HCT116 (cell line): Measurements from ENCODE around the gene CFAP410. TPM values are rescaled to one million over a fixed set of nuclear protein-coding genes. Genes with fewer than 3 reads are reported as not detected.

ENCODE experiments used
- ATAC-seq: fragments of 200-7000 bp; cut with Tn5 transposase; 2 replicates; pipeline ENCODE4 v1.9.1; 2020; ENCODE audit warnings: mild to moderate bottlenecking, moderate library complexity
- BruUV-seq: library from RNA; stranded (reverse); fragments of 400-500 nt; replicated peaks from 2 replicates; lab custom pipeline; 2021; lab: Mats Ljungman, UMichigan
- CTCF ChIA-PET: fragments of 300-600 bp; sonication (Branson Sonifier 250); formaldehyde crosslinking; loops from one replicate; lab custom pipeline; 2021; ENCODE audit warnings: antibody characterized with exemption; lab: Charles Lee
- POLR2A ChIA-PET: fragments of 300-600, 350-600 bp; sonication (Branson Sonifier 250); formaldehyde crosslinking; loops from one replicate; lab custom pipeline; 2021; ENCODE audit warnings: antibody characterized with exemption; lab: Charles Lee
- RAD21 ChIA-PET, 2 experiments: fragments of 300-600 bp; sonication (Branson Sonifier 250); formaldehyde crosslinking; loops; one replicate each; lab custom pipeline; 2023; ENCODE audit warnings: low total read pairs in 2 of 2; ENCODE audit not compliant: uncharacterized antibody in 2 of 2, unreplicated experiment in 2 of 2, low non-redundant PET in 1 of 2; lab: Charles Lee
- DNase-seq: peaks from one replicate; pipeline ENCODE4 v3.0.0-alpha.2; 2010; ENCODE audit warnings: low read depth, low spot score
- H2AFZ ChIP-seq: fragments of 200-600 bp; shearing (Covaris generic), sonication (generic); 2 replicates; pipeline ENCODE4 v1.6.1; 2017; ENCODE audit warnings: low read depth, mixed run types, mixed read lengths, antibody characterized with exemption, low read length; ENCODE audit not compliant: poor library complexity, severe bottlenecking
- H3K27ac ChIP-seq: 2 replicates; pipeline ENCODE4 v1.5.1; 2012; ENCODE audit warnings: low read depth, low read length
- H3K27me3 ChIP-seq: fragments of 200-600 bp; sonication (generic); 2 replicates; pipeline ENCODE4 v1.6.1; 2016; ENCODE audit warnings: mixed run types, low read length, mixed read lengths; ENCODE audit not compliant: insufficient read depth
- H3K36me3 ChIP-seq, 2 experiments: fragments of 200-500 bp in 1 of 2; fragments of 200-600 bp in 1 of 2; sonication (Bioruptor generic) in 1 of 2; sonication (generic) in 1 of 2; 2 replicates each; pipeline versions ENCODE4 v1.5.1 to v1.6.1; 2014 to 2016; ENCODE audit warnings: low read length in 2 of 2, inconsistent platforms in 1 of 2, mixed read lengths in 1 of 2, mixed run types in 1 of 2; ENCODE audit not compliant: insufficient read depth in 2 of 2, control insufficient read depth in 1 of 2
- H3K4me1 ChIP-seq, 2 experiments: fragments of 200-600 bp in 1 of 2; sonication (generic) in 1 of 2; 2 replicates each; pipeline versions ENCODE4 v1.5.1 to v1.6.1; 2012 to 2017; ENCODE audit warnings: low read length in 2 of 2, inconsistent platforms in 1 of 2, mild to moderate bottlenecking in 1 of 2, mixed read lengths in 1 of 2, mixed run types in 1 of 2, moderate library complexity in 1 of 2; ENCODE audit not compliant: insufficient read depth in 2 of 2, control insufficient read depth in 1 of 2
- H3K4me2 ChIP-seq: fragments of 200-600 bp; sonication (generic); 2 replicates; pipeline ENCODE4 v1.6.1; 2017; ENCODE audit warnings: mixed run types, low read length, mixed read lengths
- H3K4me3 ChIP-seq, 2 experiments: fragments of 200-600 bp in 1 of 2; sonication (generic) in 1 of 2; replicated peaks in 1 of 2; 2 replicates each; pipeline ENCODE4 v1.5.1; 2011 to 2016; ENCODE audit warnings: low read length in 2 of 2, control low read depth in 1 of 2, low read depth in 1 of 2, mild to moderate bottlenecking in 1 of 2, mixed read lengths in 1 of 2, mixed run types in 1 of 2
- H3K79me2 ChIP-seq: fragments of 200-600 bp; sonication (generic); 2 replicates; pipeline ENCODE4 v1.6.1; 2017; ENCODE audit warnings: mild to moderate bottlenecking, mixed run types, low read length, moderate library complexity, mixed read lengths; ENCODE audit not compliant: insufficient read depth
- H3K9ac ChIP-seq: fragments of 200-600 bp; sonication (generic); 2 replicates; pipeline ENCODE4 v1.6.1; 2016; ENCODE audit warnings: low read length, mixed read lengths
- H3K9me2 ChIP-seq: fragments of 200-600 bp; sonication (generic), shearing (Covaris generic); 2 replicates; pipeline ENCODE4 v1.6.1; 2017; ENCODE audit warnings: mixed run types, mild to moderate bottlenecking, moderate library complexity; ENCODE audit not compliant: insufficient read depth
- H3K9me3 ChIP-seq, 2 experiments: fragments of 200-500 bp in 1 of 2; fragments of 200-600 bp in 1 of 2; sonication (Bioruptor generic) in 1 of 2; sonication (generic) in 1 of 2; 2 replicates each; pipeline ENCODE4 v1.6.1; 2014 to 2017; ENCODE audit warnings: low read length in 2 of 2, mixed read lengths in 2 of 2, inconsistent platforms in 1 of 2, low read depth in 1 of 2, mild to moderate bottlenecking in 1 of 2, mixed run types in 1 of 2, moderate library complexity in 1 of 2; ENCODE audit not compliant: control insufficient read depth in 1 of 2, insufficient read depth in 1 of 2
- H4K20me1 ChIP-seq: fragments of 200-600 bp; sonication (generic), shearing (Covaris generic); 2 replicates; pipeline ENCODE4 v1.6.1; 2017; ENCODE audit warnings: mixed run types, mild to moderate bottlenecking, moderate library complexity; ENCODE audit not compliant: insufficient read depth
- ATF3 ChIP-seq: IDR thresholded peaks from 2 replicates; pipeline ENCODE4 v1.6.1; 2012
- CBX3 ChIP-seq: IDR thresholded peaks from 2 replicates; pipeline ENCODE4 v1.6.1; 2012; ENCODE audit warnings: low read depth
- CEBPB ChIP-seq: IDR thresholded peaks from 2 replicates; pipeline ENCODE4 v1.6.1; 2012; ENCODE audit warnings: low read depth
- CTCF ChIP-seq, 3 experiments: fragments of 200-600 bp in 1 of 3; sonication (generic) in 1 of 3; IDR thresholded peaks in 2 of 3; conservative IDR thresholded peaks in 1 of 3; 2 replicates each; pipeline ENCODE4 v1.5.1; 2012 to 2017; ENCODE audit warnings: low read depth in 2 of 3, low read length in 2 of 3, antibody characterized with exemption in 1 of 3, borderline replicate concordance in 1 of 3, control low read depth in 1 of 3, mild to moderate bottlenecking in 1 of 3, mixed read lengths in 1 of 3, mixed run types in 1 of 3, moderate library complexity in 1 of 3; ENCODE audit not compliant: insufficient read depth in 1 of 3
- EGR1 ChIP-seq: IDR thresholded peaks from 2 replicates; pipeline ENCODE4 v1.6.1; 2012; ENCODE audit warnings: low read depth
- ELF1 ChIP-seq: IDR thresholded peaks from 2 replicates; pipeline ENCODE4 v1.6.1; 2012; ENCODE audit warnings: low read depth, borderline replicate concordance
- EZH2 ChIP-seq: fragments of 200-600 bp; sonication (generic); IDR thresholded peaks from 2 replicates; pipeline ENCODE4 v1.6.1; 2017; ENCODE audit warnings: antibody characterized with exemption, mixed run types
- EZH2phosphoT487 ChIP-seq: fragments of 200-600 bp; IDR thresholded peaks from 2 replicates; pipeline ENCODE4 v1.6.1; 2018; ENCODE audit warnings: antibody characterized with exemption, borderline replicate concordance
- FOSL1 ChIP-seq: IDR thresholded peaks from 2 replicates; pipeline ENCODE4 v1.6.1; 2012; ENCODE audit warnings: low read depth
- MAX ChIP-seq: IDR thresholded peaks from 2 replicates; pipeline ENCODE4 v1.6.1; 2012
- POLR2A ChIP-seq: IDR thresholded peaks from 2 replicates; pipeline ENCODE4 v1.7.0; 2011; ENCODE audit warnings: borderline replicate concordance; ENCODE audit not compliant: insufficient read depth, insufficient read length; ENCODE audit errors: extremely low read depth
- POLR2AphosphoS5 ChIP-seq: IDR thresholded peaks from 2 replicates; pipeline ENCODE4 v1.6.1; 2011; ENCODE audit warnings: mild to moderate bottlenecking, low read depth, low read length, moderate library complexity
- REST ChIP-seq: IDR thresholded peaks from 2 replicates; pipeline ENCODE4 v1.6.1; 2012; ENCODE audit warnings: low read depth
- SIN3A ChIP-seq: IDR thresholded peaks from 2 replicates; pipeline ENCODE4 v1.6.1; 2012; ENCODE audit warnings: low read depth
- SP1 ChIP-seq: IDR thresholded peaks from 2 replicates; pipeline ENCODE4 v1.6.1; 2012; ENCODE audit warnings: low read depth
- SRF ChIP-seq: IDR thresholded peaks from 2 replicates; pipeline ENCODE4 v1.6.1; 2012; ENCODE audit warnings: low read depth
- TCF7L2 ChIP-seq: IDR thresholded peaks from 2 replicates; pipeline ENCODE4 v1.7.0; 2011; ENCODE audit warnings: borderline replicate concordance, inconsistent platforms; ENCODE audit not compliant: insufficient read depth, insufficient read length; ENCODE audit errors: extremely low read depth
- YY1 ChIP-seq: IDR thresholded peaks from 2 replicates; pipeline ENCODE4 v1.6.1; 2011; ENCODE audit warnings: low read length, low read depth, moderate library complexity, mild to moderate bottlenecking; ENCODE audit not compliant: insufficient replicate concordance; ENCODE audit errors: extremely low read depth
- ZBTB33 ChIP-seq: IDR thresholded peaks from 2 replicates; pipeline ENCODE4 v1.6.1; 2011; ENCODE audit warnings: mild to moderate bottlenecking, low read length, moderate library complexity; ENCODE audit not compliant: insufficient replicate concordance; ENCODE audit errors: extremely low read depth
- ZFX ChIP-seq: fragments of 450-650 bp; IDR thresholded peaks from 2 replicates; pipeline ENCODE4 v1.6.1; 2017
- intact Hi-C: fragments of 100-400 bp; cut with micrococcal nuclease; formaldehyde crosslinking; loops from 2 replicates; pipeline ENCODE4 v1.10.0; 2022
- total RNA-seq: library from RNA; stranded (reverse); gene quantifications from one replicate; pipeline ENCODE4 v1.2.1, GENCODE V29; 2021; ENCODE audit not compliant: unreplicated experiment

The CFAP410 gene
- total RNA-seq, 1 experiment from 2014 or later = 15.3 TPM

GRCh38 chr21:44377922-44378645, 38.9 kb upstream of the CFAP410 start:
- no TSS peak for BruUV-seq
- Histone ChIP-seq H3K9me3 (no peaks in the 10 kb centered on the region), H4K20me1 (no peaks in the 10 kb centered on the region), H3K9me2 (no peaks in the 10 kb centered on the region), H3K4me2 (no peak overlapping the region), H3K9ac (no peak overlapping the region), H3K36me3 (no peaks in the 10 kb centered on the region), H3K79me2 (no peaks in the 10 kb centered on the region), H3K27me3 (no peaks in the 10 kb centered on the region), H3K4me3 (no peak overlapping the region), H3K4me1 (no peaks in the 10 kb centered on the region), H3K27ac (no peak overlapping the region), H2AFZ (no peak overlapping the region)
- POLR2A ChIA-PET = no interaction called here
- intact Hi-C loops = no loop called here
- CTCF ChIA-PET = no interaction called here
- TF ChIP-seq CEBPB (no peak), EZH2 (no peak), MAX (no peak), SP1 (no peak), YY1 (no peak), CBX3 (no peak), POLR2A (no peak), REST (no peak), EZH2phosphoT487 (no peak), TCF7L2 (no peak), EGR1 (no peak), CTCF (IDR thresholded peaks at IDR 0.05 in 2 of 3, conservative IDR thresholded peaks at IDR 0.05 in 1 of 3; ENCODE audit: borderline replicate concordance in 1 of 3, insufficient read depth in 1 of 3, low read depth in 2 of 3, low read length in 2 of 3) (no peak), SRF (no peak), SIN3A (no peak), FOSL1 (no peak), ZFX (no peak), ELF1 (no peak), ATF3 (no peak), POLR2AphosphoS5 (no peak), ZBTB33 (no peak)
- ATAC-seq (no peak), DNase-seq (no peak)
- RAD21 ChIA-PET = no interaction called here
